Activated CD4-positive, alpha-beta T cell treated with anti-CD3 and anti-CD28 coated beads, Interleukin-2, amount 50 U/mL, for 48 hours (primary cell): ENCODE results near the gene SNAI3.
A peak's percentile ranks its signal among the peaks of the same experiment; 100 is the strongest.

Experiments
- DNase-seq, 2 experiments: peaks; one replicate each; pipeline ENCODE4 v3.0.0-alpha.2; 2020

Gene SNAI3

DNA sequence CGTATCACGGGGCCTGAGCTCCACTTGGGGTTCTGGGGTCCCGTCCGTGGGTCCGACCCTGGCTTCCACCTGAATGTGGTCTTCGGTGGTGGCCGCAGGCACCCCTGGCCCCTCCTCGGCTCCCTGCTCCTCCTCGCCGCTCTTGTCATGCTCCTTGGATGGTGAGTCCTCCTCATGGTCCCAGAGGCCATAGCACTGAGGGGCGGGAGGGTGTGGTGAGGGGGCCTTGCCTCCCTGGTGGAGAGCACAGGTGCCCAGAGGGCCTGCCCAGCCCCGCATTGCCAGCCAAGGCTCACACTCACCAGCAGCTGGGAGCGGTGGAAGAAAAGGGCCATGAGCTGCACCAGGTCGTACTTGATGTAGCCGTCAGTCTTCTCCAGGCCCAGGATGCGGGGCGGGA is 34.9 kb upstream of the SNAI3 start:
- DNase-seq, result no peak

DNA sequence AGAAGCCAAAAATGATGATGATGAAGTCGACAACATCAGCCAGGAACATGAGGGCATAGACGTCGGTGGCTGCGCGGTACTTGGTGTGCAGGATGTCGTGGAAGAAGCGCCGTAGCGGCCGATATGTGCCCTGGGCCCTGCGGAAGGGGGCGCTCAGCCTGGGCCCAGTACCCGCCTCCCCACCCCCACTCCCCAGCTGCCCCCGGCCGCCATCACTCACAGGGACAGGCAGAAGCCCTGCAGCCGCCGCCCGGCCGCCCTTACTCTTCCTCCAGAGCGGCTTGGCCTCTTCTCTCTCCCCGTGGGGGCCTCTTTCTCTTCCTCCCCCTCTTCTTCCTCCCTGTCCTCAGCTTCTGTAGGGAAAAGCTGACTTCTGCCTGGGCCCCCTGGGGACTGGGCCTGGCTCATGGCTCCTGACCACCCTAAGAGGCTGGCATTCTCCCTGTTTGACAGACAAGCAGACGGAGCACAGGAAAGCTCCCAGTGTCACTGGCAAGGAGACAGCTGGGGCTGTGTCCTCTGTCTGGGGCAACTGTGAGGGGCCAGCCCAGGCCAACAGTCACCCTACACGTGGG is 34.2 kb upstream of the SNAI3 start:
- no peak for DNase-seq

DNA sequence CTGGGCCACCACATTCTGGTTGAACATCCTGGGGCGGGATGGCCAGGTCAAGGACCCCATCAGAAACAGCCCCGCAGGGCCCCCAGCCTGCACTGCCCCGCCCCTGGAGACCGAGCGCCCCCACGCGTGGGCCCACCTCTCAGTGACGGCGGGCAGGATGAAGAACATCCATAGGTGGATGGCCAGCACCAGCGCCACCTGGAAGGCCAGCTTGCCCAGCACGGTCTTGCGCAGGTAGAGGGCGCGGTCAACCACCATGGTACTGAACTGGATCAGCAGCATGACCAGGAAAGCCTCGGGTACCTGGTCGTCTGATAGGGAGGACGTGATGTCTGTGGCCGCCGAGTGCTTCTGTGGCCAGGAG is 33.6 kb upstream of the SNAI3 start:
- DNase-seq, result no peak

DNA sequence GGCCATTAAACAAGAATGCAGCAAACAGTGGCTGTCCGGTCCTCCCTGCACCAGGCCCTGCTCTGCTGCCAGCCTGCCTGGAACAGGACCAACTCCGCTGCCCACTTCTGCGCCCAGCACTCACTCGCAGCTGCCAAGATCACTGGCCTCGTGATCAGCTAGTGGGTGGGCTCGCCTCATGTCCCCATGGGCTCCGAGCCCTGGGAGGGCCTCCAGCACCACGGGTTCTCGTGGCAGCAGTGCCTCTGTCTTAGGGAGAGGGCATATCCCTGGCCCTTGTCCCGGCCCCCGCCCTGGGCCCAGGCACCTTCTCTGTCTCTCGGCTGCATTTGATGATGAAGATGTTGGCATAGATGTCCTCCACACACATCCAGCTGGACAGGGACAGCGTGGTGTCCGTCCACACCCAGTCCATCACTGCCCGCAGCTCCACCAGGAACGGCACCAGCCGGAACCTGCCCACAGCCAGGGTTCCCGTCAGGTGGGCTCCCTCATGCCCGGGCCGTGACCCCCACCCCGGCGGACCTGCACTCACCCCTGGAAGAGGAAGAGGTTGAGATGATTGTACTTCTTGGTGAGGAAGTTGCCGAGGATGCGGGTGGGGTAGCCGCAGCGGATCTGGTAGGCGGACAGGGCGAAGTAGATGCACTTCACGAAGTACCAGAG is 33.1 kb upstream of the SNAI3 start:
- DNase-seq, result no peak

DNA sequence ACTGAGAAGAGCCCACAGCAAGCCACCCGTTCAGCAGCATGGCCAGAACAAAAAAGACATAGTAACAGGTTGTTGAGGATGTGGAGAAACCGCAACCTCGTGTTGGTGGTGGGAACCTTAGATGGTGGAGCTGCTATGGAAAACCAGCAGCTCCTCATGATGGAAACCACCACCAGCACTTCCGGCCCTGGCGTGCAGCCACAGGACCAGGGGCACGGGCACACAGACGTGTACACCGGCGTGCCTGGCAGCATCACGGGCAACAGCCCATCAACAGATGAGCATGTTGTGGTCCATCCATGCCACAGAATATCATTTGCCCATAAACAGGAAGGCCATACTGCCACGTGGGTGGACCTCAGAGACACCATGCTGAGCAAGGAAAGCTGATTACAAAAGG is 31.9 kb upstream of the SNAI3 start:
- no peak for DNase-seq

DNA sequence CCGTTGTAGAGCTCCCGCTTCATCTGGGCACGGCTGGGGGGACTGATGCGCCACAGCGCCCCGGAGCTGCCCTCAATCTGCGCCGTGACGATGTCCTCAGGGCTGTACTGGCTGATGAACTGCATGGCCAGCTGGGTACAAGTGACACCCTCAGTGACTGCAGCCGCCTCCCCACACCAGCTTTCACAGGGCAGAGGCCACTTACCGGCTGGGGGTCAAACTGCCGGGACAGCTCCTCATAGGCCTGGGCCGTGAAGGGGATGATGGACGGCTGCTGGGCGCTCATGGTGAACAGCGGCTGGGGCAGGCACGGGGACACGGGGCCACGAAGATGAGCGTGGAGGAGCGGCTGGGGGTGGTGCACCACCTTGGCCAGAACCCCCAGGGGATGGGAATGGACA is 30.3 kb upstream of the SNAI3 start:
- no peak for DNase-seq

DNA sequence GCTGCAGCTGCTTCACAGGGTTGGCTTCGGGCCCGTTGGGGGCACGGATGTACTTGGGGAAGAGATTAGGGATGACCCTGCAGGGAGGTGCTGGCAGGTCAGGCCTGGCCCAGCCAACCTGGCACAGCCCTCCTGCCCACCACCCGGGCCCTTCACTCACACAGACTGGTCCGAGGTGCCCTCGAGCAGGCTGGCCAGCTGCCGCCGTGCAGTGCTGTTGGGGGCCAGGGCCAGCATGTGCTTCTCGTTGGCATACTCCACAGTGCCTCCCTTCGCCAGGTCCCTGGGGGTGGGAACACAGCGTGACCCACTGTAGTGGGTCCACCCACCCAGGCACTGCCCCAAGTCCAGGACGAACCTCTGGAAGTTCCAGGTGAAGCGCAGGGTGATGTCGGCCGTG is 29.9 kb upstream of the SNAI3 start:
- no peak for DNase-seq

DNA sequence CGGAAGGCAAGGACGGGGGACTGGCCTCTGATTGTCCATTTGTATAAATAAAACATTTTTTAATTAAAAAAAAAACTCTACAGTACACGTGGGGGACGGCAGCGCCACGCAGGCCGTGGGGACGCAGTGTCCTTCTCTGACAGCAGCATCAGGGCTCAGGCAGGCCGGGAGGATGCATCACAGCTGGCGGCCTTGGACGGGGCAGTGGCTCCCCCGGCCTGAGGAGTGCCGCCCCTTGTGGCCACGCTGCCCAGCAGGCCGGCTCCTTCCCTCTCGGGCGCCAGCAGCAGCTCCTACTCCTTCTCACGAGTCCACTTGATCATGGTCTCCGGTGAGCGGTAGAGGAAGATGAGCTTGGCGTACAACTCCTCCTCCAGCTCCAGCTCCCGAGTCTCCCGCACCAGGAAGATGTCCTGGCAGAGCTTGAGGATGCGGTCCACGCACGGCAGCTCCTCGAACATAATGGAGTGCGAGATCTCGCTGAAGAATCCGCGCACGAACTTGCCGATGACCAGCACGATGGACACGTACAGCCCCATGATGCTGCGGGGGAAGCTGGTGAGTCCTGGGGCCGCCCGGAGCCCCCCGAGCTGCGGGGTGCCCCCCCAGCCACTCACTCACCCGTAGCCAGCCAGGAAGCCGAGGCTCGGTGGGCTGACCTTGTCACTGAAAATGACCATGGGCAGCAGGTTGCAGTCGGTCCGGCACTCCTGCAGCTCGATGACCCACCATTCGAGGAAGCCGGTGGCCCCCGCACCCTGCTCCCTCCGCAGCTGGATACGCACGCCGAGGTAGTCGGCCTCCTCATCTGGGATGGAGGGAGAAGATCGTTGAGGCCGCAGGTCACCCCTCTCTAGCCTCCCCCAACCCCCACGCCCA is 29.2 kb upstream of the SNAI3 start:
- no peak for DNase-seq

DNA sequence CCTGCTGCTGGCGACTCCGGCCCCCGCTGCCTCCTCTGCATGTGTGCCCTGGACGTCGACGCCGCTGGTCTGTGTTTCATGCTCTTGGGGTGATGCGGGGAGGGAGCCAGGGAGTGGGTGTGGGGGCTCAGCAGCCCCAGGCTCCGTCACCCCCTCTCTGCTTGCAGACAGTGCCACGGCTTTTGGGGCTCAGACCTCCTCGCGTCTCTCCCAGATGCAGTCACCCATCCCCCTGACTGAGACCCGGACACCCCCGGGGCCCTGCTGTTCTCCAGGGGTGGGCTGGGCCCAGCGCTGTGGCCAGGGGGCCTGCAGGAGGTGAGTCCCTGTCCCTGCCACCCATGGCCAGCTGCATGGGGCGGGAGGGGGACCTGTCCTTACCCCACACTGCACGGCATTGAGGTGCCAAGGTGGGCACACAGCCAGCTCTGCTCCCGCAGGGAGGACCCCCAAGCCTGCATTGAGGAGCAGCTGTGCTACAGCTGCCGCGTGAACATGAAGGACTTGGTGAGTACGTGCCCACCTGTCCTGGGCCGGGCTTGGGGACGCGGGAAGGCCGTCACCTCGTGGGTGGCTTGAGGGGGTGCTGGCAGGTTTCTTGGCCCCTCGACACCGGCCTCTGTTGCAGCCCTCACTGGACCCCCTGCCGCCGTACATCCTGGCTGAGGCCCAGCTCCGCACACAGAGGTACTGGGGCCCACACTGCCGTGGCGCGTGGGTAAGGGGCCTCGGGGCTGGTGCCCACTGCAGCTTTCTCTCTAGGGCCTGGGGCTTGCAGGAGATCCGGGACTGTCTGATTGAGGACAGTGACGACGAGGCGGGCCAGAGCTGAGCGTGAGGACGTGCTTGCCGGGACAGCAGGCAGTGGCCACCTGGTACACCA is 28.4 kb upstream of the SNAI3 start:
- DNase-seq, result no peak

DNA sequence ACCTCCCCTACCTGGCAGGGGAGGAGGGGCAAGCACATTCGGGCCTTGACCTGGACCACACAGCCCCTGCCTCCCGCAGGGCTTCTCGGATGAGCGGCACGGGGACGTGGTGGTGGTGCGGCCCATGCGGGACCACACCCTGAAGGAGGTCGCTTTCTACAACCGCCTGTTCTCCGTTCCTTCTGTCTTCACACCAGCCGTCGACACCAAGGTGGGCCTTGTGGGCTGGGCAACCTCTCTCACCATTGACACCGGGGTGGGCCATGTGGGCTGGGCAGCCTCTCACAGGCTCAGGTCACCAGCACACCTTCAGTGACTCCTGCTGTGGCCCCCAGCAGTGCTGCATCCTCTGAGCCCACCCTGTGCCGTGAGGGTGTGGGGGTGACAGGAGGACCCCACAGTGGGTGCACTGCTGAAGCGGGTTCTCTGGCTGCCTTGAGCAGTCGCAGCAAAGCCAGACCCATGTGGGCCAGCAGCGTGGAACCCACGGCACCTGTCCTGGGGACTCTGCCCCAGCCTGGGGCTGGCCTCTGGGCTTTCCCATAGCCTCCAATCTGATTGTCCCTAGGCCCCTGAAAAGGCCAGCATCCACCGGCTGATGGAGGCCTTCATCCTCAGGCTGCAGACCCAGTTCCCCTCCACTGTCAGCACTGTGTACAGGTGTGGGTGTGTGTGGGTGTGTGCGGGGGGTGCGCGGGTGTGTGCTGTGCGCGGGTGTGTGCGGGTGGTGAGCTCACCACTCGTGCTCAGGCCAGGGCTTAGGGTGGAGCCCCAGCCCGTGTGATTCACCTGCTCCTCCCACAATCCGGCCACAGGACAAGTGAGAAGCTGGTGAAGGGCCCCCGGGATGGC is 27.5 kb upstream of the SNAI3 start:
- DNase-seq, result no peak

DNA sequence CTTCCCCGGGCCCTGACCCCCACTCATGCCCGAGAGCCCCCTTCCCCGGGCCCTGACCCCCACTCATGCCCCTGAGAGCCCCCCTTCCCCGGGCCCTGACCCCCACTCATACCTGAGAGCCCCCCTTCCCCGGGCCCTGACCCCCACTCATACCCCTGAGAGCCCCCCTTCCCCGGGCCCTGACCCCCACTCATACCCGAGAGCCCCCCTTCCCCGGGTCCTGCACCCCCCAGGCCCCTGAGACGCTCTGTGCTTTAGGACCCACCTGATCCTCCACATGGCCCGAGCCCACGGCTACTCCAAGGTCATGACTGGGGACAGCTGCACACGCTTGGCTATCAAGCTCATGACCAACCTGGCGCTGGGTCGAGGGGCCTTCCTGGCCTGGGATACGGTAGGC is 26.7 kb upstream of the SNAI3 start:
- no peak for DNase-seq

DNA sequence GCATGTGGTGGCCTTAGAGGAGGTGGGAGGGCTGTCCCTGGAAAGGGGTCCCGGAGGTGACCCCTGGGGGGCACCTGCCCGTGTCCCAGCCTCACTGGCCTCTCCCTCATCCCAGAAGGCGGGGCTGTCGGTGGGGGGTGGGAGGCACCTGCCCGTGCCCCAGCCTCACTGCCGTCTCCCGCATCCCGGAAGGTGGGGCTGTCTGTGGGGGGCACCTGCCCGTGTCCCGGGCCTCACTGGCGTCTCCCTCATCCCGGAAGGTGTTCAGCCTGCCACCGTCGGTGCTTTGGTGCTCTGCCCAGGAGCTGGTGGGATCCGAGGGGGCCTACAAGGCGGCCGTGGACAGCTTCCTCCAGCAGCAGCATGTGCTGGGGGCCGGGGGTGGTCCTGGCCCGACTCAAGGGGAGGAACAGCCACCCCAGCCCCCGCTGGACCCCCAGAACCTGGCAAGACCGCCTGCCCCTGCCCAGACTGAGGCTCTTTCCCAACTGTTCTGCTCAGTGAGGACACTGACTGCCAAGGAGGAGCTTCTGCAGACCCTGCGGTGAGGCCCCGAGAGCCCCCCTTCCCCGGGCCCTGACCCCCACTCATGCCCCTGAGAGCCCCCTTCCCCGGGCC is 26.2 kb upstream of the SNAI3 start:
- no peak for DNase-seq

DNA sequence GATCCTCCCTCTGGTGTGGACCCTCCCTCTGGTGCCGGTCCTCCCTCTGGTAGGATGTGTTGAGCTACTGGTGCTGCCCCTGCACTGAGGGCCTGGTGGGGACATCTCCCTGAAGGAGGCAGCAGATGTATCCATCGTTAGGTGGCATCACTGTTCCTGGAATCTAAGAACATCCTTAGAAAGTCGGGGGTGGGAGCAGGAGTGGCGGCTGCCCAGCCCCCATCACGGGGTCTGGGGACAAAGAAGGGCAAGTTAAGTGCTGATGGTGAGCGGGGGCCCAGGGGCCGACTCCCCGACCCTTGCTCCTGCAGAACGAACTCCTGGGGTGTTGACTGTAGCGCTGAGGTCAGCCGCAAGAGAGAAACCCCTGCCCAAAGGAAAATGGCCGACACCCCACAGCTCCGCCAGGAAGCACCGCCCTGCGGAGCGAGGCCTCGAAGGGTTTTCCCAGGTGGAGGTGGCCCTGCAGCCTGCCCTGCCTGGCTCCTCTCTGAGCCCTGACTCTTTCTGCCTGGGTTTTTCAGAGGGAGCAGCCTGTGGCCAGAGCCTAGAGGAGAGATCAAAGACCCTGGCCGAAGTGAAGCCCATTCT is 25.5 kb upstream of the SNAI3 start:
- DNase-seq, result no peak

DNA sequence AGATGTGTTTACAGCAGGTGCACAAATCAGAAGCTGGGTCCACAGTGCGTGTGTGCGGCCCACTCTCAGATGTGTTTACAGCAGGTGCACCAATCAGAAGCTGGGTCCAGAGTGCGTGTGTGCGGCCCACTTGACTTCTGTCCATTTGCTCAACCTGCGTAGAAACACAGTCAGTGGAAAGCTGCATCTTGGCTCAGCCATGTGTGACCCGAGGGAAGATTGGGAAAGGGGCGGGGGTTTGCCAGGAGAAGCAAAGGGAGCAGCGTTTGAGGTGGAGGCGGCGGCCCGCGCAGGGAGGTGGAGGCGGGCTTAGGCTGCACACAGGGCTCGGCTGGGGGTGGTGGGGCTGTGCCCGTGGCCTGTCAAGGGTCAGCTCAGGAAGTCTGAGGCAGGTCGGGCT is 24.2 kb upstream of the SNAI3 start:
- DNase-seq, result no peak

DNA sequence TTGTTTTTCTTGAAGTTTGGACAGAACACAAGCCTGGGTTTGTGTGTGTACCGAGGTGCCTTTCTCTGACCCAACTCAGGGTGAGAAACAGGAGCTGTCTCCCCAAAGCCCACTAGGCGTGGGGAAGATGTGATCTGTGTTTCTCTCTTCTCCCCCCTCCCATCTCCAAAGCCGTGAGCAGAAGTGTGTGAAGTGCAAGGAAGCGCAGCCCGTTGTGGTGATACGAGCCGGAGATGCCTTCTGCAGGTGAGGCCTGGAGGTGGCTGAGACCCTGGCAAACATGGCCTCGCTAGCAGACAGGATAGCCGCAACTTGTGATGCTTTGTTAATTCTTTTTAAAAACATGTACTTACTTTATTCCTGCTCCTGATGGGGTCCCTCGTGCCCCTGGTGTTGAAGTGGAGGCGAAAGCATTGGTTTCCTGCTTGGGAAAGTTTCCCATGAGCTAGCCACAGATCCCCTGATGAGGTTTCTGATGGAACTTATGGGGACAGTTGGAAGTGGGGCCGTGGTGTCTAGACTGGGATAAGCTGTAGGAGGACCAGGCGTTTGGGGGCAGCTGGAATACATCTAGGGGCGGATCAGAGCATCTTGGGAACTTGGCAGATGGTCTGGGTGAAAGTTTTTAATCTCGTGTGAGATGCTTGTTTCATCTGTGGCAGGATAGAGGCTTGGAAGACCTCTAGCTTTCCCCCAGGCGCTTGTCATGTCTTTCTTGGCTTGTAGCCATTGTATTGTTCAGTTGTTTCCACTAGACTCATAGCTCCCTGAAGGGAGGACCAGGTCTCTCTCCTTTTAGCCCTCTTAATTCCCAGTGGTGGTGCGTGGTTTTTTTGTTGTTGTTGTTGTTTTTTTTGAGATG is 20.9 kb upstream of the SNAI3 start:
- no peak for DNase-seq

DNA sequence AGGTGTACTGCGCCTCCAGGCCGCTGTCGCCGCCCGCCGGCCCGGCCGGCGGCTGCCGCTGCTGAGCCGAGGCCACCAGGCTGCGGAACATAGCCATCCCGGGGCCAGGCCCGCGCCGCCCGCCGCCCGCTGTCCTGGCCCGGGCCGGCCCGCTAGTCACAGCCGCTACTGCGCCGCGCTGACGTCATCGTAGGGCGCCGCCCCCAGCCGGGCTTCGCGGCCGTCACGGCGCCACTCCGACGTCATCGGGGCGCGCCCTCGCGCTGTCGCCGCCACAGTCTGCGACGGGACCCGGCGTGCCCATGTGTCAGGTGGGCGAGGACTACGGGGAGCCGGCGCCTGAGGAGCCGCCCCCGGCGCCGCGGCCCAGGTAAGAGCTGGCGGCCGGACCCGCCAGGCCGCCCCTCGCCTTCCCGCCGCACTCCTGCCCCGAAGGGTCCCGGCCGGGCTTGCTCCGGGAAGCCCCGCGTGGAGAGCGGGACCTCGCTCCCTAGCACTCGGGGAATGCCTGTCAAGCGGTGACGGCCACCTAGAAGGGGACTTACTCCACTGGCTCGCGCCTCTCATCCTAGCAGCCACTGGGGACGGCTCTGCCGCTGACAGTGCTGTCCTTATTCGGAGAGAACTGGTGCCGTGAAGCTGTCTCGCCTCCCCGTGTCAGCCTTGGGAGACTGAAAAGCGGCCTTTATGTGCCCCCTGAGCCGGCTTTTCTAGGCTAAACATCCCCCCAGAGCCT is 20.1 kb upstream of the SNAI3 start, which contains the start of the genes CTU2 and RNF166:
Gene CTU2, plus strand, starts transcription at position 275 of the 736 bp plus-strand sequence. Its CDS starts 28 bp downstream, at position 303.
Gene RNF166, minus strand, starts transcription at position 180 of the 736 bp plus-strand sequence. Its CDS starts 83 bp downstream, at position 97.
- peak; percentile 91 to 93 for DNase-seq

DNA sequence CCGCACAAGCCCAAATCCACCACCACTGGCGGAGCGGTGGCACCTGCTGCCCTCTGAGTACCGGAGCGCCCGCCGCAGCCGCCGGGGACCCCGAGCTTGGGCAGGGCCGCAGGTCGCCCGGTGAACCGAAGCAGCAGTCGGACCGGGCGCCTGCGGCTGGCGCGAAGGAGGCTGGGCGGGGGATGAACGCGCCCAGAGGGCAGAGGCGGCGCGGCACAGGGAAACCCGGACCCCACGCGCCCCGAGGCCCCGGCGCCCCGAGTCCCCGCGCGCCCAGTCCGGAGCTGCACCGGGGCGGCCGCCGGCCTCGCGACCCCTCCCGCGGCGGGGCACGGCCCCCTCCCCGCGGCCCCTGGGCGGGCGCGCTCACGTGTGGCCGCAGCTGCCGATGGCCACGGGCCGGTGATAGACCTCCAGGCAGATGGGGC is 19.5 kb upstream of the SNAI3 start:
- DNase-seq, result peak; percentile 25 to 37

DNA sequence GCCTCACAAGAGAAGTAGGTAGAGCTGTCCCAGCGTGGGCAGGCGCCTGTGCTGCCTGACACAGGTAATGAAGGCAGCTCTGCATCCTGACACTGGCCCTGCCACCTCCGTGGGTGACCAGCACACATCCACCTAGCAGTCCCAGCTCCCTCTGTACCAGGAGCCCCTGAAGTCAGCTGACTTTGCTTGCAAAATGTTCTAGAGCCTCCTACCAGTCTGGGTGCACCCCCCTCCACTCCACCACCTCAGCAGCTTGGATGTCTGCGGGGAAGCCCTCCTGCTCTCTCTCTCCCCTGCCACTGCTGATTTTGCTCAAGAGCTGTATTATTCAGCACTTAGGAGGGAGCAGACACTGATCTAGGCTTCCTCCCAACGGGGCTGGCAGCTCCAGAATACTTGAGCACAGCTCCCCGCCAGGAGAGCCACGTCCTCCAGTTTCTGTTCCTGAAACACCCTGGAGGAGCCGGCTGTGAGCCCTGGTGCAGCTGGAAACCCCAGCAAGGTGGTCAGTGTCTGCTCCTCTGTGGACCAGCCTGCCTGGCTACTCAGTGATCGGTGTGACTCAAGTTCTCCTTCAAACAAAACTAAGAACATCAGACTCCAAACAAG is 18.9 kb upstream of the SNAI3 start:
- peak; percentile 18 to 32 for DNase-seq
